IMR-90 (cell line): ENCODE results near the gene FBXL7. TPM values are rescaled to one million over a fixed set of nuclear protein-coding genes. Genes with fewer than 3 reads are reported as not detected.

Experiments used
- ATAC-seq: fragments of 200-7000 bp; cut with Tn5 transposase; 2 replicates; pipeline ENCODE4 v1.9.1; 2020; ENCODE audit warnings: low read depth, mild to moderate bottlenecking, moderate library complexity
- BruUV-seq: library from RNA; stranded (reverse); fragments of 400-500 nt; replicated peaks from 2 replicates; lab custom pipeline; 2021; lab: Mats Ljungman, UMichigan
- CTCF ChIA-PET: fragments of 300-600 bp; formaldehyde crosslinking; extraction: SDS; loops from one replicate; lab custom pipeline; 2021; ENCODE audit warnings: antibody characterized with exemption; lab: Yijun Ruan, JAX
- POLR2A ChIA-PET: fragments of 300-600 bp; sonication (Branson Sonifier 250); formaldehyde crosslinking; loops from one replicate; lab custom pipeline; 2022; ENCODE audit warnings: antibody characterized with exemption; ENCODE audit not compliant: unreplicated experiment; lab: Charles Lee
- DNase-seq: peaks from one replicate; pipeline ENCODE4 v3.0.0; 2013
- H2AFZ ChIP-seq: replicated peaks from 2 replicates; pipeline ENCODE3; 2013; ENCODE audit warnings: low read length, mild to moderate bottlenecking; ENCODE audit not compliant: poor library complexity
- H2AK5ac ChIP-seq: 2 replicates; pipeline ENCODE4 v1.6.1; 2013; ENCODE audit warnings: low read depth, low read length, inconsistent platforms
- H2AK9ac ChIP-seq: replicated peaks from 2 replicates; pipeline ENCODE3; 2013; ENCODE audit warnings: mild to moderate bottlenecking, low read depth, low read length, moderate library complexity; ENCODE audit not compliant: poor library complexity
- H2BK120ac ChIP-seq: 2 replicates; pipeline ENCODE4 v1.6.1; 2013; ENCODE audit warnings: low read depth, low read length, inconsistent platforms
- H2BK15ac ChIP-seq: 3 replicates; pipeline ENCODE4 v1.6.1; 2013; ENCODE audit warnings: low read depth, low read length, inconsistent platforms
- H2BK20ac ChIP-seq: 2 replicates; pipeline ENCODE4 v1.6.1; 2013; ENCODE audit warnings: low read depth, mild to moderate bottlenecking, inconsistent platforms, low read length, moderate library complexity
- H2BK5ac ChIP-seq: 2 replicates; pipeline ENCODE4 v1.6.1; 2013; ENCODE audit warnings: mild to moderate bottlenecking, low read depth, low read length, inconsistent platforms; ENCODE audit not compliant: poor library complexity, severe bottlenecking
- H3K14ac ChIP-seq: replicated peaks from 2 replicates; pipeline ENCODE4 v1.6.1; 2013; ENCODE audit warnings: low read depth, low read length, inconsistent platforms
- H3K18ac ChIP-seq: 2 replicates; pipeline ENCODE4 v1.6.1; 2013; ENCODE audit warnings: low read depth, low read length, control low read depth
- H3K23ac ChIP-seq: 2 replicates; pipeline ENCODE4 v1.6.1; 2013; ENCODE audit warnings: low read depth, low read length, inconsistent platforms
- H3K27ac ChIP-seq: 2 replicates; pipeline ENCODE4 v1.5.1; 2013; ENCODE audit warnings: mild to moderate bottlenecking, control low read depth, low read length; ENCODE audit not compliant: insufficient read depth
- H3K27me3 ChIP-seq: 2 replicates; pipeline ENCODE4 v1.6.1; 2013; ENCODE audit warnings: low read length; ENCODE audit not compliant: control insufficient read depth, insufficient read depth
- H3K36me3 ChIP-seq: 2 replicates; pipeline ENCODE4 v1.6.1; 2013; ENCODE audit warnings: low read length, mixed read lengths; ENCODE audit not compliant: control insufficient read depth, insufficient read depth
- H3K4ac ChIP-seq: 2 replicates; pipeline ENCODE4 v1.6.1; 2013; ENCODE audit warnings: low read depth, low read length, inconsistent platforms
- H3K4me1 ChIP-seq: 2 replicates; pipeline ENCODE4 v1.6.1; 2013; ENCODE audit warnings: low read length, mixed read lengths; ENCODE audit not compliant: control insufficient read depth, insufficient read depth
- H3K4me2 ChIP-seq: 2 replicates; pipeline ENCODE4 v1.6.1; 2013; ENCODE audit warnings: low read depth, mild to moderate bottlenecking, control low read depth, low read length, moderate library complexity
- H3K4me3 ChIP-seq: 2 replicates; pipeline ENCODE4 v1.5.1; 2013; ENCODE audit warnings: low read depth, mild to moderate bottlenecking, control low read depth, low read length, moderate library complexity; ENCODE audit not compliant: insufficient read depth
- H3K56ac ChIP-seq: 2 replicates; pipeline ENCODE4 v1.6.1; 2013; ENCODE audit warnings: low read length, inconsistent platforms; ENCODE audit not compliant: insufficient read depth; ENCODE audit errors: extremely low read depth
- H3K79me1 ChIP-seq, 2 experiments: 2 replicates each; pipeline ENCODE4 v1.6.1; 2013; ENCODE audit warnings: low read length in 2 of 2, inconsistent platforms in 1 of 2, low read depth in 1 of 2
- H3K9ac ChIP-seq: 2 replicates; pipeline ENCODE4 v1.6.1; 2013; ENCODE audit warnings: low read depth, low read length, control low read depth
- H3K9me1 ChIP-seq: 2 replicates; pipeline ENCODE4 v1.6.1; 2013; ENCODE audit warnings: low read length, inconsistent platforms; ENCODE audit not compliant: insufficient read depth
- H3K9me3 ChIP-seq: 2 replicates; pipeline ENCODE4 v1.6.1; 2013; ENCODE audit warnings: low read length; ENCODE audit not compliant: control insufficient read depth, insufficient read depth
- H4K20me1 ChIP-seq: 2 replicates; pipeline ENCODE4 v1.6.1; 2013; ENCODE audit warnings: low read length, inconsistent platforms; ENCODE audit not compliant: insufficient read depth
- H4K5ac ChIP-seq: 2 replicates; pipeline ENCODE4 v1.6.1; 2013; ENCODE audit warnings: mild to moderate bottlenecking, low read depth, low read length, control low read depth
- H4K8ac ChIP-seq, 2 experiments: 2 replicates each; pipeline ENCODE4 v1.6.1; 2013; ENCODE audit warnings: low read depth in 2 of 2, low read length in 2 of 2, control low read depth in 1 of 2, inconsistent platforms in 1 of 2
- H4K91ac ChIP-seq: 2 replicates; pipeline ENCODE4 v1.6.1; 2013; ENCODE audit warnings: low read depth, low read length, inconsistent platforms; ENCODE audit not compliant: insufficient read depth
- BHLHE40 ChIP-seq: fragments of 150-350 bp; IDR thresholded peaks from 2 replicates; pipeline ENCODE4 v1.6.1; 2016; ENCODE audit warnings: mild to moderate bottlenecking, low read depth, low read length
- CEBPB ChIP-seq: IDR thresholded peaks from 2 replicates; pipeline ENCODE4 v1.6.1; 2012; ENCODE audit warnings: low read depth, low read length, improper control_type of control experiment
- CHD1 ChIP-seq: IDR thresholded peaks from 2 replicates; pipeline ENCODE4 v1.6.1; 2012; ENCODE audit warnings: low read depth, low read length, improper control_type of control experiment
- CTCF ChIP-seq: conservative IDR thresholded peaks from 2 replicates; pipeline ENCODE4 v1.5.1; 2012; ENCODE audit warnings: mild to moderate bottlenecking, low read depth, low read length, improper control_type of control experiment
- ELK1 ChIP-seq: fragments of 150-350 bp; IDR thresholded peaks from 2 replicates; pipeline ENCODE4 v1.6.1; 2016; ENCODE audit warnings: low read depth, mild to moderate bottlenecking, low read length, moderate library complexity, borderline replicate concordance
- FOS ChIP-seq: fragments of 150-350 bp; IDR thresholded peaks from 2 replicates; pipeline ENCODE4 v1.6.1; 2016; ENCODE audit warnings: low read depth, low read length
- MAFK ChIP-seq: IDR thresholded peaks from 2 replicates; pipeline ENCODE4 v1.6.1; 2012; ENCODE audit warnings: low read depth, low read length, improper control_type of control experiment
- MAZ ChIP-seq: IDR thresholded peaks from 2 replicates; pipeline ENCODE4 v1.6.1; 2012; ENCODE audit warnings: low read depth, mild to moderate bottlenecking, low read length, improper control_type of control experiment, moderate library complexity, borderline replicate concordance
- MXI1 ChIP-seq: IDR thresholded peaks from 2 replicates; pipeline ENCODE4 v1.6.1; 2012; ENCODE audit warnings: low read depth, mild to moderate bottlenecking, low read length, moderate library complexity, borderline replicate concordance
- NFE2L2 ChIP-seq: fragments of 150-350 bp; IDR thresholded peaks from 2 replicates; pipeline ENCODE4 v1.6.1; 2016; ENCODE audit warnings: low read depth, mild to moderate bottlenecking, low read length
- POLR2A ChIP-seq: IDR thresholded peaks from 2 replicates; pipeline ENCODE4 v1.6.1; 2012; ENCODE audit warnings: mild to moderate bottlenecking, low read depth, low read length
- RAD21 ChIP-seq: IDR thresholded peaks from 2 replicates; pipeline ENCODE4 v1.6.1; 2012; ENCODE audit warnings: low read length, improper control_type of control experiment
- RCOR1 ChIP-seq: IDR thresholded peaks from 2 replicates; pipeline ENCODE4 v1.6.1; 2012; ENCODE audit warnings: mild to moderate bottlenecking, low read length, improper control_type of control experiment; ENCODE audit not compliant: insufficient replicate concordance
- RFX5 ChIP-seq: IDR thresholded peaks from 2 replicates; pipeline ENCODE4 v1.8.0; 2012; ENCODE audit warnings: low read depth, mild to moderate bottlenecking, low read length, moderate library complexity
- SMC3 ChIP-seq: fragments of 150-350 bp; IDR thresholded peaks from 2 replicates; pipeline ENCODE4 v1.6.1; 2016; ENCODE audit warnings: low read depth, mild to moderate bottlenecking, antibody characterized with exemption, low read length, moderate library complexity
- USF2 ChIP-seq: fragments of 150-350 bp; IDR thresholded peaks from 2 replicates; pipeline ENCODE4 v1.6.1; 2017; ENCODE audit warnings: mild to moderate bottlenecking, antibody characterized with exemption, low read length, low read depth
- WGBS, 2 experiments: methylation state at CpG; one replicate each; pipeline versions ENCODE4 v1.1.5 to v1.1.7; 2013; ENCODE audit warnings: missing lambda C conversion rate in 2 of 2; ENCODE audit not compliant: insufficient read length in 1 of 2; ENCODE audit errors: extremely low coverage in 2 of 2; 5-methylcytosine and 5-hydroxymethylcytosine counted together
- dilution Hi-C: fragments of 300-500 bp; cut with HindIII; formaldehyde crosslinking; loops from one replicate; pipeline ENCODE4 v1.14.3; 2018; ENCODE audit warnings: low sequenced_read_pairs; ENCODE audit not compliant: unreplicated experiment
- in situ Hi-C: fragments of 300-500 bp; cut with MboI; formaldehyde crosslinking; loops from 3 replicates; pipeline ENCODE4 v1.14.3; 2019; ENCODE audit warnings: low sequenced_read_pairs, inconsistent platforms, mixed read lengths
- intact Hi-C: fragments of 100-400 bp; cut with micrococcal nuclease; formaldehyde crosslinking; loops from 2 replicates; pipeline ENCODE4 v1.10.0; 2022
- polyA plus RNA-seq, 3 experiments: library from polyadenylated mRNA; depleted of rRNA; stranded (reverse); fragments of >200 nt; gene quantifications; 2 replicates each; pipeline ENCODE4 v1.2.3, GENCODE V29; 2012; ENCODE audit warnings: low replicate concordance in 1 of 3
- total RNA-seq: library from RNA; depleted of rRNA; stranded (reverse); fragments of >200 nt; gene quantifications from 2 replicates; pipeline ENCODE4 v1.2.3, GENCODE V29; 2012

The FBXL7 gene
- total and polyA plus RNA-seq, 2 of the 4 experiments (the other 2 are of a cell fraction): 4.1 to 10.2 TPM

GRCh38 chr5:15573590-15573989 lies 73.6 kb downstream of the FBXL7 start:
- no TSS peak for BruUV-seq
- Histone ChIP-seq H2BK120ac (no peak overlapping the region), H3K4me2 (no peak overlapping the region), H4K8ac (no peak overlapping the region), H3K56ac (no peak overlapping the region), H4K20me1 (0 out of 2 replicates have a peak, but pooled peaks cover 3% of the 10 kb centered on the region), H2AK5ac (no peak overlapping the region), H3K9me3 (no peaks in the 10 kb centered on the region), H2BK5ac (no peak overlapping the region), H3K36me3 (no peaks in the 10 kb centered on the region), H4K91ac (no peak overlapping the region), H3K4me1 (peaks cover 9% of the 10 kb centered on the region; the same call in 1 of the 2 replicates), H2BK20ac (no peak overlapping the region), H2AK9ac (no peak overlapping the region), H3K9ac (no peak overlapping the region), H3K27ac (no peak overlapping the region), H3K18ac (no peak overlapping the region), H3K27me3 (no peaks in the 10 kb centered on the region), H3K23ac (no peak overlapping the region), H3K79me1 (peaks cover 28 to 38% of the 10 kb centered on the region in 2 experiments), H3K4me3 (no peak overlapping the region), H3K9me1 (peaks cover 3% of the 10 kb centered on the region; the same call in 1 of the 2 replicates), H3K4ac (no peak overlapping the region), H3K14ac (no peak overlapping the region), H2AFZ (no peak overlapping the region), H2BK15ac (no peak overlapping the region), H4K5ac (no peak overlapping the region)
- peak; percentile 65; the same call in 1 of the 2 replicates for ATAC-seq
- DNase-seq: peak; percentile 46
- intact Hi-C loops: no loop called here
- WGBS, 2 experiments: 60% methylated on average over 1 of the region's 4 CpGs; no CpG with 5 or more reads in 1 of the 2 experiments
- TF ChIP-seq CEBPB (no peak), BHLHE40 (no peak), SMC3 (no peak), MXI1 (no peak), POLR2A (no peak), USF2 (no peak), CTCF (no peak), CHD1 (no peak), FOS (no peak), RFX5 (no peak), MAZ (no peak), RAD21 (no peak), MAFK (no peak), NFE2L2 (no peak), RCOR1 (no peak), ELK1 (no peak)
- ChIA-PET CTCF (interaction anchor here (0.7 to 1.2 kb wide), 2 partner anchors 13 to 359 kb away, joined by 3 read pairs; no protein-coding TSS in a partner anchor), POLR2A (no interaction called here)
- dilution Hi-C loops: no loop called here
- in situ Hi-C loops: no loop called here
